SK-N-SH treated with all-trans-retinoic acid at 6 μM for 48 hours (cell line): Measurements from ENCODE around the gene ZNF622.

Experiments
- ATAC-seq: fragments of 200-7000 bp; cut with Tn5 transposase; 3 replicates; pipeline ENCODE4 v1.9.1; 2020; ENCODE audit warnings: mild to moderate bottlenecking, moderate library complexity
- BACH2 ChIP-seq: fragments of 250-450 bp; sonication (Bioruptor Pico); IDR thresholded peaks from 2 replicates; pipeline ENCODE4 v1.9.0; 2021; ENCODE audit warnings: mild to moderate bottlenecking, borderline replicate concordance
- ESRRG ChIP-seq: fragments of 250-450 bp; sonication (Bioruptor Pico); IDR thresholded peaks from 2 replicates; pipeline ENCODE4 v1.6.1; 2021; ENCODE audit warnings: mild to moderate bottlenecking
- GLIS3 ChIP-seq: fragments of 250-450 bp; sonication (Bioruptor Pico); IDR thresholded peaks from 2 replicates; pipeline ENCODE4 v1.5.0; 2020; ENCODE audit warnings: mild to moderate bottlenecking, moderate library complexity
- ISL1 ChIP-seq: fragments of 250-450 bp; sonication (Bioruptor Pico); IDR thresholded peaks from 2 replicates; pipeline ENCODE4 v2.1.2; 2022; ENCODE audit warnings: mild to moderate bottlenecking, moderate library complexity
- OSR1 ChIP-seq: fragments of 250-450 bp; sonication (Bioruptor Pico); IDR thresholded peaks from 2 replicates; pipeline ENCODE4 v1.8.0; 2022; ENCODE audit warnings: moderate library complexity, mild to moderate bottlenecking, inconsistent platforms
- RARB ChIP-seq: fragments of 250-450 bp; sonication (Bioruptor Pico); IDR thresholded peaks from 2 replicates; pipeline ENCODE4 v1.8.0; 2021; ENCODE audit warnings: mild to moderate bottlenecking, moderate library complexity
- SNAI2 ChIP-seq: fragments of 250-450 bp; sonication (Bioruptor Pico); IDR thresholded peaks from 2 replicates; pipeline ENCODE4 v1.5.0; 2020; ENCODE audit warnings: mild to moderate bottlenecking, moderate library complexity
- TCF4 ChIP-seq: fragments of 250-450 bp; sonication (Bioruptor Pico); IDR thresholded peaks from 2 replicates; pipeline ENCODE4 v1.8.0; 2021; ENCODE audit warnings: mild to moderate bottlenecking, moderate library complexity, borderline replicate concordance
- ZC3H10 ChIP-seq: fragments of 250-450 bp; sonication (Bioruptor Pico); IDR thresholded peaks from 2 replicates; pipeline ENCODE4 v1.5.1; 2021; ENCODE audit warnings: mild to moderate bottlenecking, moderate library complexity
- ZFP3 ChIP-seq: fragments of 250-450 bp; sonication (Bioruptor Pico); IDR thresholded peaks from 2 replicates; pipeline ENCODE4 v1.5.0; 2020; ENCODE audit warnings: mild to moderate bottlenecking, moderate library complexity
- ZFP30 ChIP-seq: fragments of 450-650 bp; formaldehyde crosslinking; IDR thresholded peaks from 2 replicates; pipeline ENCODE4 v1.5.0; 2022; ENCODE audit warnings: mild to moderate bottlenecking, moderate library complexity
- ZNF565 ChIP-seq: fragments of 450-650 bp; formaldehyde crosslinking; conservative IDR thresholded peaks from 2 replicates; pipeline ENCODE4 v1.5.0; 2020; ENCODE audit warnings: low read depth, mild to moderate bottlenecking, moderate library complexity
- ZNF70 ChIP-seq: fragments of 450-650 bp; formaldehyde crosslinking; IDR thresholded peaks from 2 replicates; pipeline ENCODE4 v1.5.0; 2020; ENCODE audit warnings: mild to moderate bottlenecking, moderate library complexity
- ZNF8 ChIP-seq: fragments of 450-650 bp; formaldehyde crosslinking; IDR thresholded peaks from 2 replicates; pipeline ENCODE4 v1.5.0; 2020; ENCODE audit warnings: mild to moderate bottlenecking, moderate library complexity
- TF ChIP-seq, protein P1 (sequence below): fragments of 250-450 bp; sonication (Bioruptor Pico); IDR thresholded peaks from 2 replicates; pipeline ENCODE4 v1.8.0; 2020; ENCODE audit warnings: mild to moderate bottlenecking, moderate library complexity, borderline replicate concordance
- TF ChIP-seq, protein P2 (sequence below): fragments of 250-450 bp; sonication (Bioruptor Pico); IDR thresholded peaks from 2 replicates; pipeline ENCODE4 v1.5.1; 2020; ENCODE audit warnings: low read depth, mild to moderate bottlenecking, moderate library complexity
- TF ChIP-seq, protein P3 (sequence below): fragments of 250-450 bp; sonication (Bioruptor Pico); IDR thresholded peaks from 2 replicates; pipeline ENCODE4 v1.8.0; 2021; ENCODE audit warnings: low read depth, mild to moderate bottlenecking, moderate library complexity, borderline replicate concordance
- TF ChIP-seq, protein P4 (sequence below): fragments of 250-450 bp; sonication (Bioruptor Pico); IDR thresholded peaks from 2 replicates; pipeline ENCODE4 v1.5.1; 2021; ENCODE audit warnings: mild to moderate bottlenecking, moderate library complexity

The ZNF622 gene

DNA sequence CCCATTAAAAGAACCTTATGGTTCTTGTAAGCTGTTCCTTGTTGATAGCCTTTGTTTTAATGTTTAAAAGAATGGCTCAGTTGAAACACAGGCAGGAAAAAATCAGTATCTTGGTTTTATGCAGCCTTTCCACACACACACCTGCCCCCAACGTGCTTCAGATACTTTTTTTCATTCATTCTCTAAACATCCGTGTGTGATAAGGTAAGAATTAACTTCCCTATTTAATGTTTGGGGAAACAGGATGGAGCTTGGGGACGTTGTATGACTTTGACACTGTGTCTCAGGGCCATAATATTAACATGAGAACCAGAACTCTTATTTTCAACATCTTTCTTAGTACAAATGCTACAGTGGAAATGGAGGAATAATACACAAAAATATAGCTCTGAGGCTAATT lies 5.8 kb upstream of the ZNF622 start:
- ATAC-seq: no peak
- TF ChIP-seq, protein P1, sequence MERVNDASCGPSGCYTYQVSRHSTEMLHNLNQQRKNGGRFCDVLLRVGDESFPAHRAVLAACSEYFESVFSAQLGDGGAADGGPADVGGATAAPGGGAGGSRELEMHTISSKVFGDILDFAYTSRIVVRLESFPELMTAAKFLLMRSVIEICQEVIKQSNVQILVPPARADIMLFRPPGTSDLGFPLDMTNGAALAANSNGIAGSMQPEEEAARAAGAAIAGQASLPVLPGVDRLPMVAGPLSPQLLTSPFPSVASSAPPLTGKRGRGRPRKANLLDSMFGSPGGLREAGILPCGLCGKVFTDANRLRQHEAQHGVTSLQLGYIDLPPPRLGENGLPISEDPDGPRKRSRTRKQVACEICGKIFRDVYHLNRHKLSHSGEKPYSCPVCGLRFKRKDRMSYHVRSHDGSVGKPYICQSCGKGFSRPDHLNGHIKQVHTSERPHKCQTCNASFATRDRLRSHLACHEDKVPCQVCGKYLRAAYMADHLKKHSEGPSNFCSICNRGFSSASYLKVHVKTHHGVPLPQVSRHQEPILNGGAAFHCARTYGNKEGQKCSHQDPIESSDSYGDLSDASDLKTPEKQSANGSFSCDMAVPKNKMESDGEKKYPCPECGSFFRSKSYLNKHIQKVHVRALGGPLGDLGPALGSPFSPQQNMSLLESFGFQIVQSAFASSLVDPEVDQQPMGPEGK (CRISPR knock-in tag): no peak
- TF ChIP-seq BACH2 (no peak), TCF4 (no peak), SNAI2 (no peak), ZNF565 (CRISPR knock-in tag) (no peak), ESRRG (CRISPR knock-in tag) (no peak), ZNF8 (CRISPR knock-in tag) (no peak), GLIS3 (CRISPR knock-in tag) (no peak), ZC3H10 (CRISPR knock-in tag) (no peak)
- TF ChIP-seq, protein P2, sequence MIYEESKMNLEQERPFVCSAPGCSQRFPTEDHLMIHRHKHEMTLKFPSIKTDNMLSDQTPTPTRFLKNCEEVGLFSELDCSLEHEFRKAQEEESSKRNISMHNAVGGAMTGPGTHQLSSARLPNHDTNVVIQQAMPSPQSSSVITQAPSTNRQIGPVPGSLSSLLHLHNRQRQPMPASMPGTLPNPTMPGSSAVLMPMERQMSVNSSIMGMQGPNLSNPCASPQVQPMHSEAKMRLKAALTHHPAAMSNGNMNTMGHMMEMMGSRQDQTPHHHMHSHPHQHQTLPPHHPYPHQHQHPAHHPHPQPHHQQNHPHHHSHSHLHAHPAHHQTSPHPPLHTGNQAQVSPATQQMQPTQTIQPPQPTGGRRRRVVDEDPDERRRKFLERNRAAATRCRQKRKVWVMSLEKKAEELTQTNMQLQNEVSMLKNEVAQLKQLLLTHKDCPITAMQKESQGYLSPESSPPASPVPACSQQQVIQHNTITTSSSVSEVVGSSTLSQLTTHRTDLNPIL (CRISPR knock-in tag): no peak

DNA sequence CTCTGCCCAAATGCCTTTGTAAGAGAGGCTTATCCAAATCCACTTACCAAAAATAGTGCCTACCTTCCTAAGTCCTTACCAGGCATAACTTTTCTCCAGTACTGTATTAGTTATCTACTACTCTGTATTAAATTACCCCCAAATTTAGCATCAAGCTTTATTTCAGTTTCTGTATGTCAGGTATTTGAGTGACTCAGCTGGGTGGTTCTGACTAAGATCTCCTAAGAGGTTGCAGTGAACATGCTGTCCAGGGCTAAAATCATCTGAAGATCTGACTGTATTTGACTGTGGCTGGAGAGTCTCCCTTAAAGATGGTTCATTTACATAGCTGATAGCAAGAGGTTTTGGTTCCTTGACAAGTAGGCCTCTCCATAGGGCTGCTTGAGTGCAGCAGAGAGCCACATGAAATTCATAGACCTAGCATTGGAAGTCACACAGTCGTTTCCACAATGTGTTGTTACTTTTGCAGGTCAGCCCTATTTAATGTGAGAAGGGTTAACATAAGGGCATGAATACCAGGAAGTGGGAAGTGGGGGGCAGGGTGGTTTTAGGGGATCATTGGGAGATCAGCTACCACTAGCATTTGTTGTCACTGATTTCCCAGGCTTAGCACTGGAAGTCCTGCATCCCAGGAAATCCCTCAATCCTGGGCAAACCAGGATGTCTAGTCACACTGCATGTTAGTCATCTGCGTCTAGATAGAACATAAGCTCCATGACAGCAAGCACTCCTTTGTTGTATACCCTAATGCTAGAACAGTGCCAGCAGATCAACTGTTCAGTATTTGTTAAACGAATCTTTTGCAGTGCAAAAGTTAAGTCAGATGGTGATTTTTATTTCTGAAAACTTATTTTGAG lies 2.0 kb upstream of the ZNF622 start:
- ATAC-seq: peak; percentile 2; the same call in 2 of the 3 replicates
- TF ChIP-seq RARB (CRISPR knock-in tag) (no peak), ZFP30 (CRISPR knock-in tag) (no peak), GLIS3 (CRISPR knock-in tag) (no peak), ZFP3 (CRISPR knock-in tag) (no peak), BACH2 (no peak), ZNF565 (CRISPR knock-in tag) (no peak), OSR1 (CRISPR knock-in tag) (no peak), ZNF70 (no peak), ZNF8 (CRISPR knock-in tag) (no peak)
- TF ChIP-seq, protein P3, sequence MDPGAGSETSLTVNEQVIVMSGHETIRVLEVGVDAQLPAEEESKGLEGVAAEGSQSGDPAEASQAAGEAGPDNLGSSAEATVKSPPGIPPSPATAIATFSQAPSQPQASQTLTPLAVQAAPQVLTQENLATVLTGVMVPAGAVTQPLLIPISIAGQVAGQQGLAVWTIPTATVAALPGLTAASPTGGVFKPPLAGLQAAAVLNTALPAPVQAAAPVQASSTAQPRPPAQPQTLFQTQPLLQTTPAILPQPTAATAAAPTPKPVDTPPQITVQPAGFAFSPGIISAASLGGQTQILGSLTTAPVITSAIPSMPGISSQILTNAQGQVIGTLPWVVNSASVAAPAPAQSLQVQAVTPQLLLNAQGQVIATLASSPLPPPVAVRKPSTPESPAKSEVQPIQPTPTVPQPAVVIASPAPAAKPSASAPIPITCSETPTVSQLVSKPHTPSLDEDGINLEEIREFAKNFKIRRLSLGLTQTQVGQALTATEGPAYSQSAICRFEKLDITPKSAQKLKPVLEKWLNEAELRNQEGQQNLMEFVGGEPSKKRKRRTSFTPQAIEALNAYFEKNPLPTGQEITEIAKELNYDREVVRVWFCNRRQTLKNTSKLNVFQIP (CRISPR knock-in tag): no peak
- TF ChIP-seq, protein P2 (CRISPR knock-in tag): no peak
- TF ChIP-seq, protein P1 (CRISPR knock-in tag): no peak
- TF ChIP-seq, all 23 proteins: peak for 0

DNA sequence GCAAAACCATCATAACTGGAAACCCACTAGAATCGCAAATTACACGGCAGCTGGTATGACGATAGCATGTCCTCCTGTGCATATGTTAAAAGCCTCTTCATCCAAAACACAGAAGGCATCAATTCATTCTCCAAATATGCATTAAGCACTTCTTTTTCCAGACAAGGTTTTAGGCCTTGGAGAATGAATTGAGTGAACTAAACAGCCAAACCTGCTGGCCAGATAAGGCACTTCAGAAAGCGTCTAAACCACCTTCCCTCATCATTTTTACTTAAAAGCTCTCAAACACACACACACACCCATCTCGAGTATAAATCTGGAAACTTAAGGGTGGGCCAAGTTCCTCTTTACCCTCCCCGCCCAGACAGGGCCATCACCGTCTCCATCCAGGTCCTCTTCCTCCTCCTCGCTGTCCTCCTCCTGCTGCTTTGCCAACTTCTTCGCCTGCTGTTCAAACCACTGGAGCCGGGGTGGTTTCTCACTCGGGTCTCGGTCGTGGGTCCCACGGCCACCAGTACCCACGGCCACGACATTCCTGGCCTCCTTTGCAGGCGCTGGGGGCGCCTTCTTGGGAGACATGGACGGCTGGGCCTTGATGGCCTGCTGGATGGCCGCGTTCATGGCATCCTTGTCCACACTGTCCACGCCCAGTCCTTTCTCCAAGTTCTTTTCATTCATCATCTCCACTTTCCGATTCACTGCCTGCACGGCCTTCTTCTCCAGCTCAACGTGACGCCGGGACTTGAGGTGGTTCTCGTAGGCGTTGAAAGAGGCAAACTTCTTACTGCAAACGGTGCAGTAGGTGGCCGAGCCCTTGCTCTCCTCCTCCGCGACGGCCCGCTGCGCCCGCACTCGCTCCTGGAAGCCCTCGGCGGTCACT lies 696 bp downstream of the ZNF622 start:
- TF ChIP-seq TCF4 (no peak), ZNF70 (no peak), ISL1 (CRISPR knock-in tag) (no peak), ZNF8 (CRISPR knock-in tag) (no peak), RARB (CRISPR knock-in tag) (no peak), ZC3H10 (CRISPR knock-in tag) (no peak)
- TF ChIP-seq, protein P3 (CRISPR knock-in tag): no peak
- TF ChIP-seq, protein P4, sequence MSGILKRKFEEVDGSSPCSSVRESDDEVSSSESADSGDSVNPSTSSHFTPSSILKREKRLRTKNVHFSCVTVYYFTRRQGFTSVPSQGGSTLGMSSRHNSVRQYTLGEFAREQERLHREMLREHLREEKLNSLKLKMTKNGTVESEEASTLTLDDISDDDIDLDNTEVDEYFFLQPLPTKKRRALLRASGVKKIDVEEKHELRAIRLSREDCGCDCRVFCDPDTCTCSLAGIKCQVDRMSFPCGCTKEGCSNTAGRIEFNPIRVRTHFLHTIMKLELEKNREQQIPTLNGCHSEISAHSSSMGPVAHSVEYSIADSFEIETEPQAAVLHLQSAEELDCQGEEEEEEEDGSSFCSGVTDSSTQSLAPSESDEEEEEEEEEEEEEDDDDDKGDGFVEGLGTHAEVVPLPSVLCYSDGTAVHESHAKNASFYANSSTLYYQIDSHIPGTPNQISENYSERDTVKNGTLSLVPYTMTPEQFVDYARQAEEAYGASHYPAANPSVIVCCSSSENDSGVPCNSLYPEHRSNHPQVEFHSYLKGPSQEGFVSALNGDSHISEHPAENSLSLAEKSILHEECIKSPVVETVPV (CRISPR knock-in tag): no peak
- TF ChIP-seq, protein P2 (CRISPR knock-in tag): no peak
- ATAC-seq: peak; percentile 11
